Keratinocyte (primary cell): Measurements from ENCODE around the gene LMCD1.

Experiments
- CTCF ChIP-seq, 3 experiments: IDR thresholded peaks in 1 of 3; conservative IDR thresholded peaks in 1 of 3; optimal IDR thresholded peaks in 1 of 3; 2 replicates in 2 of 3; 3 replicates in 1 of 3; pipeline versions ENCODE3 to v1.5.1; 2011; ENCODE audit warnings: low read length in 3 of 3, mild to moderate bottlenecking in 3 of 3, moderate library complexity in 2 of 3, control low read depth in 1 of 3, inconsistent platforms in 1 of 3; ENCODE audit not compliant: insufficient read depth in 2 of 3; ENCODE audit errors: extremely low read depth in 1 of 3
- EZH2 ChIP-seq: IDR thresholded peaks from one replicate; pipeline ENCODE4 v1.6.1; 2012; ENCODE audit warnings: inconsistent platforms, mild to moderate bottlenecking, low read length, moderate library complexity

- TF ChIP-seq EZH2 (no peak), CTCF (optimal IDR thresholded peaks at IDR 0.05 in 1 of 3, IDR thresholded peaks at IDR 0.05 in 1 of 3, conservative IDR thresholded peaks at IDR 0.05 in 1 of 3; ENCODE audit: extremely low read depth in 1 of 3, insufficient read depth in 2 of 3, low read length in 3 of 3) (no peak)
Observed at GRCh38 chr3:8617921-8618320, 116.3 kb downstream of the LMCD1 start.
